CD4-positive, alpha-beta T cell treated with Interleukin-12 subunit alpha and Interleukin-12 subunit beta, for 1 hour (primary cell): ENCODE results near the gene BCL11B.

ENCODE experiments used
- DNase-seq: peaks from one replicate; pipeline ENCODE4 v3.0.0-alpha.2; 2020

The BCL11B gene

DNA sequence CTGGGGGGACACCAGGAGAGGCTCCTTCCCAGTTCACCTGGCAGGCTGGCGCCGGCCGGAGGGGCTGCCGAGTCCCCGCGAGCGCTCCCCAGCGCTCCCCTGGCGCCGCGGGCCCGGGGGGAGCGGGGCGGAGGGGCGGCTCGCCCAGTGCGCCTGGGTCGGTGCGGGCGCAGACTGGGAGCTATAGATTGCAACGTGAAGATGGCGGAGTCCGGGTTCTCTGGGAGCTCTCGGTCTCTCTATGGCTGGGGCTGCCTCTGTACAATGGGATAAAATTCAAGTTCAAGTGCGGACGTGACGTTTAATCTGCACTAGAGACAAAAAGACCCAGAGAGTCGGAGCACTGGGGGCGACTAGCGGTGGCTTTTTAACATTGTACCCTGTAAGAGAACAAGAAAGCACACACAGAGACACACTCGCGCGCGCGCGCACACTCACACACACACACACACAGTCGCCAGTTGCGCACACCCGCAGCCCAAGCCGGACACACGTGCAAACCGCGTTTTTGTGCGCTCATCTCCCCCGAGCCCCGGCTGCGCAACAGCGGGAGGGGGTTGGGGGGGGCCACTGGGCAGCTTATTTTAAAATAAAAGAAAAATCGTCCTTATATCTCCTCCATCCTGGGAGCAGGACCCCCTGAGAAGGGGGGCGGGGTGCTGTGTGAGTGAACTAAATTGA, at the start of gene BCL11B:
Gene BCL11B, minus strand, starts transcription at position 247 of the 681 bp plus-strand sequence. CDS start 979 bp downstream, outside the sequence.
- DNase-seq: peak; percentile 94

DNA sequence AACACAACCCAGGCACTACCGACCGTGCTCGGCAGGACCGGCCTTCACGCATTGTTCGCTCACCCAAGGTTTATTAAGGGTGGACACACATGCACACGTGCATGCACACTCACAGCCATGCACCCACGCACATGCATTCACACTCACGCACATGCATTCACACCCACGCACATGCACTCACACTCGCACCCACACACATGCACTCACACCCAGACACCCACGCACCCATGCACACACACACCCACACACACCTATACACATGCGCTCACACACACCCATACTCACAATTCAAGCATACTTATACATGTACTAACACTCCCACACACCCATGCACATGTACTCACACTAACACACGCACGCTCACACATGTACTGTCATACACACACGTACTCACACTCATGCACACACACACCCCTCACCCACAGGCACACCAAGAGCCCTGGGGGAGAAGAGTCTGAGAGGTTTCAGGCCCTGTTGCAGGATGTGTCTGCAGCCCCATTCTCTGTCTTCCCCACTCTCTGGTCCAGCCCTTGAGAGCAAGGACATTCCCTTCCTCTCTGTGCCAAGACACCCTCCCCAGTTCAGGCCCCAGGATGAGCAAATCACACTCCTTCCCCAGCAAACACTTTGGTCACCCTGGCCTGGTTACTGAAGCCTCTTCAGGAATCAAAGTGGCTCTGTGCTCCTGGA, 49.4 kb upstream of the BCL11B start:
- no peak for DNase-seq

- DNase-seq: no peak
These were observed 48.7 kb upstream of the BCL11B start for GRCh38 chr14:99320621-99321235.

DNA sequence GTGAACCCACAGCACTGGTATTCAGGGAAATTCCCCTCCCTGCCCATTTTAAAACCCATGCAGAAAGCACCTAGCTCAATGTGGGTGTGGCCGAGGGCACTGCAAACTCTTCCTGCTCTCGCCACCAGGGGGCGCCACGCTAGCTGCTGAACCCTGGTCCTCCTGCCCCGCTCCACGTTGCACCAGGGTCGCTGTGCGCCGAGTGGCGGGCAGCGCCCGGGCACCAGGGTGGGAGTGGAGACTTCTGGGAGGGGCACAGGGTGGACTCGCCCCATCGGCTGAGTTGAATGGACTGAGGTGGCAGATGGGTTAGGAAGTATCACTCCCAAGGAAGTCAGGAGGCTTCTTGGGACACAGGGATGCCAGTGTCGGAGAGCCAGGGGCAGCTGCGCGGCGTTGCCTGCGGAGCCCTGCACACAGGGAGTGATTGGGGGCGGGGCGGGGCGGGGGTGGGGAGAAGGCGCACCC, 48.1 kb upstream of the BCL11B start:
- peak; percentile 78 for DNase-seq

- DNase-seq: no peak
These were observed 46.9 kb upstream of the BCL11B start for GRCh38 chr14:99318959-99319295.

- DNase-seq: no peak
These were observed 46.3 kb upstream of the BCL11B start for GRCh38 chr14:99318091-99318958.

DNA sequence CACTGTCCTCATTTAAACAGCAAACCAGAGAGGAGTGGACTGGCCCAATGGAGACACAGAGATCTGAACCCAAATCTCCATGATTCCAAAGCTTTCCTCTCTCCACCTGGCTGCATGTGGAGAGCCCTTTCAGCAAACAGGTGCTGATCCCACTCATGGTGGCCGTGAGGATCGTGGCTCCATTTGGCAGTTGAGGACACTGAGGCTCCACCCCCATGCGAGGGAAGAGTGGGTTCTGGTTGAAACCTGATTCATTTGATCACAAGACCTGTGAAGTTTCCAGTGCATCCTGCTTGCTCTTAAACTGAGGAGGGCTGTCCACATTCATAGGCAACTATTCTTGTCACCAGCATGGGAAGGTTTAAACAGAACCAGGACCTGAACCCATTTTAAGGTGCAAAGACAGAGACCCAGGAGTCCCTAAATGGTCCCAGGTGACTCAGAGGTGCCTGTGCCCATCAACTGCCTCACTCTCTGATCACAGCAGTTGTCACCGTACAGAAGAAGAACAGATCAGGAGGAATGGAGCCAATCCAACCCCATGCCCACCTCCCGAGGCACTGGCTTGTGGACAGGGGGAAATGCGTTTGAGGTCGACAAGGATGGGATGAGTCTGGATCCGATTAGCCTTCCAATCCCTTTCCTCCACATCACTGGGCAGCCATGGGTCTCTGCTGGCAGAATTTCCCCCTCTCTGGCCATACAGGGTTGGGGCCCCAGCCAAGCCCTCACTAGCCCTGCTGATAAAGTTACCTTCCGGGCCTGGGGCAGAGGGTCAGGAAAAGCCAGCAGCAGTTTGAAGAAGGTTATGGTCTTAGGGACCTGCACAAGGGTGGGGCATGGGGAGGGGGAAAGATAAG, 45.5 kb upstream of the BCL11B start:
- no peak for DNase-seq

DNA sequence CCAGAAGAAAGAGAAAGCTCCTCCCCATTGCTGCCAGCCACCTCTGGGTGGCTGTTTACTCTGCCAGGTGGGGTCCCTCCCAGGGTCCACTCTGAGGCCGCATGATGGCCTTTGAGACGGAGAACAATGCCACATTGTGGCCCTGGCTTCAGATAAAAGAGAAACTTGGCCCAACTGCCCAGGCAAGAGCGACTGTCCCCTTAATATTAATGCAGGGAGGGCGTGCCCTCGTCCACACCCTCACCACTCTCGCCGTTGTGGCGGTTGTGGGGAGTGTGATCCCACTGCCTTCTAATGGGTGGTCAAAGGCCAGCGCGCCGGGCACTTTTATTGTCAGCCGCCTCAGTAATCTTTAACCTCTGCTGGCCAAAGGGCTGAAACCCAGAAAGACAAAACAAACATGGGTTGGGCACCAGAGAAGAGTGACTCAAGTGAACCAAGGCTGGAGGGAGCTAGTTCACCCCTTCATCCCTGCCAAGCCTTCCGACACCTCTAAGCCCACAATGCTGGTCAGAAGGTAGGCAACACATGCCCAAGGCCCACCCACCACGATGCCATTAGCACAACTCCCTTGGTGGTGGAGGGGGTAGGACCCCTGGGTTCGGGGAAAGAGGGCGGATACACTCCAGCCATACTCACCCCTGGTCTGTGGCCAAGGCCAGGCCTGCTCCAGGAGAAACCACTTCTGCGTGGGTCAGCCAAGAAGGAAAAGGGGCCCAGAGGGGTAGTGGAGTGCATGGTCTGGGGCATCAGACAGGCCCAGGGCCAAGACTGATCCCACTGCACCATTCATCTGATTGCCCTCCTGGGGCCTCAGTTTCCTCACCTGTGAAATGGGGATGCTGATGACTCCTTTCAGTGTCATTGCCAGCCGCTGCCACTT, 44.5 kb upstream of the BCL11B start:
- no peak for DNase-seq

DNA sequence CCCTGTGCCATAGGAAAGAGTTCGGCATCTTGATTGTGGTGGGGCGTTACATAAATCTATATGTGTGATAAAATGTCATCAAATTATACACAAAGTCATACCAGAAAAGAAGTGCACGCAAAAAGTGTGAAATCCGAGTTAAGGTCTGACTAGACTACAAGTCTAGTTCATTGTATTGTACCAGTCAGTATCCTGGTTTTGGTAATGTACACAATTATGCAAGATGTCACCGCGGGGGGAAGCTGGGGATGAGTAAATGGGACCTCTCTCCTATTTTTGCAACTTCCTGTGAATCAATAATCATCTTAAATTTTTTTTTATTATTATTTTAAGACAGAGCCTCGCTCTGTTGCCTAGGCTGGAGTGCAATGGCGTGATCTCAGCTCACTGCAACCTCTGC, 43.2 kb upstream of the BCL11B start:
- DNase-seq: no peak

GRCh38 chr14:99314623-99315022, 42.6 kb upstream of the BCL11B start:
- no peak for DNase-seq

DNA sequence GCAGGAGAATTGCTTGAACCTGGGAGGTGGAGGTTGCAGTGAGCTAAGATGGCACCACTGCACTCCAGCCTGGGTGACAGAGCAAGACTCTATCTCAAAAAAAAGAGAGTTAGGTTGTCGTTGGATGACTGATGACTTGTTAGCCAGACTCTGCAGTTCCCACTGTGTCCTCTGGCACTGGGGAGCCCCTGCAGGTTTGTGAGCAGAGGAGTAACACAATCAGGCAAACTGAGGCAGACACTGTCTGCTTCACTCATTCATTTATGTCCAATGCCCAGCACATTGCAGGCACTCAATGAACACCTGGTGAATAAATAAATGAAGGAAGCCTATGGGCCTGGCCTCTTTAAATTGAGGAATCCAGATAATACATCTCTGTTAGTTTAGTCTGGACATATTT, 41.2 kb upstream of the BCL11B start:
- DNase-seq: no peak

DNA sequence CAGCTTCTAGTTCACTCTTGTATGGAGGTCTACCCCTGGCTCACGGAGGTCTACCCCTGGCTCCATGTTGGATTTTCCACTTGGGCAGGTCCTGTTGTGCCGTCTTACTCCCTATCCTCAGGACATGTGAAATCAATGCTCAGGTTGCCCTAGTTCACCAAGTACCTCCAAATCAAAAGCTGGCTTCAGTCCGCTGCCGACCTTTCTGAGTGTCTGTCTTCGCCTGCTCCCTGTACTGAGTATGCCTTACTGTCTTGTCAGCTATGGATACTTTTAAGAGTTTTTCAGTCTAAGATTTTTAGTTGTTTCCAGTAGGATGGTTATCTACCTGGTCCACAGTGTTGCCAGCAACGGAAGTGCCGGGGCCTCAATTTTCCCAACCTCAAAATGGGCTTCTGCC, 40.1 kb upstream of the BCL11B start:
- DNase-seq: no peak

DNA sequence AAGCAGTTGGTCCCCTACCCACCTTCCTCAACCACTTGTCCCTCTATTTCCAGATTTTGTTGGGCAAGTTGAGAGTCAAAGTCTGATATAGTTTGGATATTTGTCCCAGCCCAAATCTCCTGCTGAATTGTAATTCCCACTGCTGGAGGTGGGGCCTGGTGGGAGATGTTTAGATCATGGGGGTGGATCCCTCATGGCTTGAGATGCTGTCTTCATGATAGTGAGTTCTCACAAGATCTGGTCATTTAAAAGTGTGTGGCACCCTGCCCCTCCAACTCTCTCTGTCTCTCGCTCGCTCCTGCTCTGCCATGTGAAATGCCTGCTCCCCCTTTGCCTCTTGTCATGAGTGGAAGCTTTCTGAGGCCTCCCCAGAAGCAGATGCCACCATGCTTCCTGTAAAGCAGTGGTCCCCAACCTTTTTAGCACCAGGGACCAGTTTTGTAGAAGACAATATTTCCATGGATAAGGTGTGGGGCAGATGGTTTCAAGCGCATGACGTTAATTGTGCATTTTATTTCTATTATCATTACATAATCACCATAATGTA, 37.3 kb upstream of the BCL11B start:
- no peak for DNase-seq

GRCh38 chr14:99304208-99304607, 32.2 kb upstream of the BCL11B start:
- no peak for DNase-seq

DNA sequence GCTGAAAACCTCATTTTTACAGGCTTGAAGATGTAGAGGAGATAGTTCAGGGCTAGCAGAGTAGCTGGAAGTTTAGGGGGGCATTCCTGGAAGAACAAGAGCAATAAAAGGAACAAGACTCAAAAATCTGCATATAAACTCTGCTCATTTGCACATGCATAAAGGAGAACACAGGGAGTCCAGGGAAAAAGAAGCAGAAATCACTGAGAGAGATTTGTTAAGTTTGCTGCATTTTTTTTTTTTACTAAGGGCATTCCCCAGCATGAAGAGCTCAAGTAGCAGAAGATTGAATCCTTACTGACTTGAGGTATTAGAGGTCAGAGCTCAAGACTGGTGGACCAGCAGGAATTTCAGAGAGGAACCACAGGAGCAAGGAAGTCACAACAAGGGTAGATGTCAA, 28.2 kb upstream of the BCL11B start:
- no peak for DNase-seq

DNA sequence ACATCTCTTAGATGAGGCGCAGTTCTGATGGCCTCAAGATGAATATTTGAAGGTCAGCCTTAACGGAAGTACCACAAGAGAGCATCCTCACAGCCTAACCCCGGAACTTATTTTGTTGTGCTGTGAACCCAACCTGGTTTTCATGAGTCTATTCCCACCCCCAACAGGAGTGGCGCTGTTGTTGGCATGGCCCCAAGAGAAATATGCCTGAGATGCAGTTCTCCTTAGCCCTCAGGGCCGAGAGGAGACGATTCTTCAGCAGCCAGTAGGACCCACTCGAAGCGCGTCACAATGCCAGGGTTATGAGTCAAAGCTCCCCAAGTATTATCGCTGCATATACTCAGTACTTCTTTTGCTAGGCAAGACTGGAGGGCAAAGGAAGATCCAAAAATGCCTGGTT, 24.5 kb upstream of the BCL11B start:
- DNase-seq: no peak

DNA sequence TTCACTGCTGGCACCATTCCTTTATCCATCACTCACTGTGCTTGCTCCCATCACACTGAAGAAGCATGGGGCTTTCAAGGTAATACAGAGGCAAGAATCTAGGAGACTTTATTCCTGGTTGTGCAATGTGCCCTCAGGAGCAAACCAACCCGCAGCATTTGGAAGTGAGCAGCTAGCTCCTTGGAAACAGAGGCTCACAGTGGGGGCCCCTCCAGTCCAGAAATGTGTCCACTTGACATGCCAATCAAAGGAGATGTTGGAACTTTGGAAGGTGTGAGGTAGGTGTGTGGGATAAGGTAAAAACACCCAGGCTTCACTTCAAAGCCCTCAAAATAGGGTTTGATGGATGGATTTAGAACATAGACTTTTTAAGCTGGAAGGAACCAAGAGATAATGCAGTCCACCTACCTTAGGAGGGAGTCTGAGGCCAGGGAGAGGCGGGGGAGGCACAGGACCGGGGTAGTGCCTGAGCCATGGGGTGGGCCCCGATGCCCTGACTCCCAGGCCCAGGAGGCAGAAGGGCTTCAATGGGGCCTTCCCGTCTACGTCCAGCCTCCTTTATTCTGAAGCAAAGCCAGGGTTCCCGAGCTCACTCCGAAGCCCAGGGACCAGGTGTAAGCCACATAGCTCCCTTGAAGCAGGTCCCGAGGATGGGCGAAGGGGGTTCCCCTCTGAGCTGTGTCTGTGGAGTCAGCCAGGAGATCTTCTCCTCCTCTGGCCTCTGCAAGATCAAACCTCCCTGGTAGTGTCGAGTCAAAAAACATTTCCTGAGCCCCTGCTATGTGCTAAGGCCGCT, 17.6 kb upstream of the BCL11B start:
- no peak for DNase-seq

DNA sequence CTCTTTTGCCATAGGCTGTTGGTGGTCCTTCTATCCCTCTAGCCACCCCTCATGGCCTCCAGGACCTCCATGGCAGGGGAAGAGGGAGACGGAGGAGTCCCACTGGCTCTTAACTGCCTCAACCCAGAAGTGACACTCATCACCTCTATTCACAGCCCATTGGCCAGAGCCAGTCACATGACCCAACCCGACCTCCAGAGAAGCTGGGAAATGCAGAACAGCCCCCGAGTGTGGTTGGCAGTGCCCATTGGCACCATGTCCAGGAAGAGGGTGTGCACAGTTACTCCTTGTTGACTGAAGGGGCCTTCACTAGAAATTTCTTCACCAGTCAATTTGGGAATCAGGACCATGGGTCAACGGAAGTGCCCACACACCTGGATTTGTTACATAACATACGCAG, 17.0 kb upstream of the BCL11B start:
- DNase-seq: no peak

GRCh38 chr14:99287269-99287942, 15.4 kb upstream of the BCL11B start:
- peak; percentile 54 for DNase-seq
